H1 (cell line): Measurements from ENCODE around the gene BORCS6. TPM values are rescaled to one million over a fixed set of nuclear protein-coding genes. Genes with fewer than 3 reads are reported as not detected.
A peak's percentile ranks its signal among the peaks of the same experiment; 100 is the strongest.

Experiments
- ATF2 ChIP-seq: IDR thresholded peaks from 2 replicates; pipeline ENCODE4 v1.6.1; 2012; ENCODE audit warnings: low read length, inconsistent platforms
- BRCA1 ChIP-seq: IDR thresholded peaks from 2 replicates; pipeline ENCODE4 v1.6.1; 2012; ENCODE audit warnings: low read depth, low read length, improper control_type of control experiment
- CEBPB ChIP-seq: IDR thresholded peaks from 2 replicates; pipeline ENCODE4 v1.6.1; 2012; ENCODE audit warnings: low read depth, low read length
- CHD1 ChIP-seq: IDR thresholded peaks from 2 replicates; pipeline ENCODE4 v1.6.1; 2012; ENCODE audit warnings: low read depth, low read length, improper control_type of control experiment
- CREB1 ChIP-seq: IDR thresholded peaks from 2 replicates; pipeline ENCODE4 v1.6.1; 2012; ENCODE audit warnings: inconsistent platforms
- MAFK ChIP-seq: IDR thresholded peaks from 2 replicates; pipeline ENCODE4 v1.6.1; 2012; ENCODE audit warnings: low read depth, mild to moderate bottlenecking, improper control_type of control experiment, low read length
- RNF2 ChIP-seq: fragments of 200-900, 300-1000 bp; sonication (generic); IDR thresholded peaks from 2 replicates; pipeline ENCODE4 v1.7.1; 2016; ENCODE audit warnings: borderline replicate concordance, low read depth, mild to moderate bottlenecking, antibody characterized with exemption, low read length; ENCODE audit not compliant: poor library complexity, severe bottlenecking; ENCODE audit errors: missing control alignments
- SP1 ChIP-seq: IDR thresholded peaks from 2 replicates; pipeline ENCODE4 v1.6.1; 2011; ENCODE audit warnings: low read depth, low read length
- SUZ12 ChIP-seq: fragments of 200-600 bp; sonication (generic); IDR thresholded peaks from 2 replicates; pipeline ENCODE4 v1.6.1; 2012; ENCODE audit warnings: mild to moderate bottlenecking, inconsistent platforms, low read length, moderate library complexity, mixed read lengths
- TBP ChIP-seq: IDR thresholded peaks from 2 replicates; pipeline ENCODE4 v1.6.1; 2011; ENCODE audit warnings: low read depth, low read length, improper control_type of control experiment
- TEAD4 ChIP-seq: IDR thresholded peaks from 2 replicates; pipeline ENCODE4 v1.6.1; 2012; ENCODE audit warnings: low read depth, low read length, inconsistent platforms, mixed read lengths
- YY1 ChIP-seq: IDR thresholded peaks from 2 replicates; pipeline ENCODE4 v1.6.1; 2011; ENCODE audit warnings: low read depth, mild to moderate bottlenecking, low read length
- polyA plus RNA-seq, 7 experiments: library from polyadenylated mRNA; depleted of rRNA in 3 of 7; stranded (reverse) in 5 of 7; unstranded in 2 of 7; fragments of >200 nt in 5 of 7; fragments of 200-250 nt in 2 of 7; gene quantifications; 1 replicate in 5 of 7; 2 replicates in 1 of 7; 4 replicates in 1 of 7; pipeline versions ENCODE4 v1.2.1 to v1.2.3, GENCODE V29; 2011 to 2013; ENCODE audit warnings: missing spikeins in 2 of 7, mixed read lengths in 2 of 7
- total RNA-seq: library from RNA; stranded (reverse); fragmentation: NEBNext Ultra II Directional; extraction: Animal tissue kit (Norgen Biotek cat#: 25700); gene quantifications from 2 replicates; pipeline ENCODE4 v1.2.1, GENCODE V29; 2021
- TF ChIP-seq, protein P1 (sequence below): IDR thresholded peaks from 2 replicates; pipeline ENCODE4 v1.6.1; 2011; ENCODE audit warnings: low read depth, mild to moderate bottlenecking, low read length; ENCODE audit not compliant: insufficient read depth
- TF ChIP-seq, protein P2 (sequence below): IDR thresholded peaks from 2 replicates; pipeline ENCODE4 v1.6.1; 2012; ENCODE audit warnings: inconsistent platforms

BORCS6 gene
- total and polyA plus RNA-seq, 2 of the 8 experiments (the other 6 are each of a cell fraction or from before 2014, with no cell fraction given) = 3.3 to 3.6 TPM

- TF ChIP-seq SUZ12 (no peak), CREB1 (peak; percentile 72), ATF2 (no peak), RNF2 (no peak), SP1 (no peak), TEAD4 (peak; percentile 9; the same call in 1 of the 2 replicates), MAFK (no peak), BRCA1 (peak; percentile 83), CHD1 (no peak), CEBPB (no peak), TBP (peak; percentile 67), YY1 (no peak)
- TF ChIP-seq, protein P1, sequence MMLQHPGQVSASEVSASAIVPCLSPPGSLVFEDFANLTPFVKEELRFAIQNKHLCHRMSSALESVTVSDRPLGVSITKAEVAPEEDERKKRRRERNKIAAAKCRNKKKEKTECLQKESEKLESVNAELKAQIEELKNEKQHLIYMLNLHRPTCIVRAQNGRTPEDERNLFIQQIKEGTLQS = no peak
- TF ChIP-seq, protein P2, sequence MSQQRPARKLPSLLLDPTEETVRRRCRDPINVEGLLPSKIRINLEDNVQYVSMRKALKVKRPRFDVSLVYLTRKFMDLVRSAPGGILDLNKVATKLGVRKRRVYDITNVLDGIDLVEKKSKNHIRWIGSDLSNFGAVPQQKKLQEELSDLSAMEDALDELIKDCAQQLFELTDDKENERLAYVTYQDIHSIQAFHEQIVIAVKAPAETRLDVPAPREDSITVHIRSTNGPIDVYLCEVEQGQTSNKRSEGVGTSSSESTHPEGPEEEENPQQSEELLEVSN = peak; percentile 46
These were observed 13.6 kb downstream of the BORCS6 start, which contains the start of gene TMEM107 (continued) for GRCh38 chr17:8176197-8176940.
